GM19452 (cell line): ENCODE measurements around the gene ZFP91.
A peak's percentile ranks its signal among the peaks of the same experiment; 100 is the strongest.
"Not testable (repeated sequence)": the region's sequence is repeated elsewhere in the genome, so short reads cannot be mapped to it uniquely, and the experiment has no call there.

Experiments
- ATAC-seq: cut with Tn5 transposase; IDR thresholded peaks from one replicate; pipeline ENCODE4 v1.9.1; 2021; ENCODE audit not compliant: unreplicated experiment

Gene ZFP91, protein sequence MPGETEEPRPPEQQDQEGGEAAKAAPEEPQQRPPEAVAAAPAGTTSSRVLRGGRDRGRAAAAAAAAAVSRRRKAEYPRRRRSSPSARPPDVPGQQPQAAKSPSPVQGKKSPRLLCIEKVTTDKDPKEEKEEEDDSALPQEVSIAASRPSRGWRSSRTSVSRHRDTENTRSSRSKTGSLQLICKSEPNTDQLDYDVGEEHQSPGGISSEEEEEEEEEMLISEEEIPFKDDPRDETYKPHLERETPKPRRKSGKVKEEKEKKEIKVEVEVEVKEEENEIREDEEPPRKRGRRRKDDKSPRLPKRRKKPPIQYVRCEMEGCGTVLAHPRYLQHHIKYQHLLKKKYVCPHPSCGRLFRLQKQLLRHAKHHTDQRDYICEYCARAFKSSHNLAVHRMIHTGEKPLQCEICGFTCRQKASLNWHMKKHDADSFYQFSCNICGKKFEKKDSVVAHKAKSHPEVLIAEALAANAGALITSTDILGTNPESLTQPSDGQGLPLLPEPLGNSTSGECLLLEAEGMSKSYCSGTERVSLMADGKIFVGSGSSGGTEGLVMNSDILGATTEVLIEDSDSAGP

DNA sequence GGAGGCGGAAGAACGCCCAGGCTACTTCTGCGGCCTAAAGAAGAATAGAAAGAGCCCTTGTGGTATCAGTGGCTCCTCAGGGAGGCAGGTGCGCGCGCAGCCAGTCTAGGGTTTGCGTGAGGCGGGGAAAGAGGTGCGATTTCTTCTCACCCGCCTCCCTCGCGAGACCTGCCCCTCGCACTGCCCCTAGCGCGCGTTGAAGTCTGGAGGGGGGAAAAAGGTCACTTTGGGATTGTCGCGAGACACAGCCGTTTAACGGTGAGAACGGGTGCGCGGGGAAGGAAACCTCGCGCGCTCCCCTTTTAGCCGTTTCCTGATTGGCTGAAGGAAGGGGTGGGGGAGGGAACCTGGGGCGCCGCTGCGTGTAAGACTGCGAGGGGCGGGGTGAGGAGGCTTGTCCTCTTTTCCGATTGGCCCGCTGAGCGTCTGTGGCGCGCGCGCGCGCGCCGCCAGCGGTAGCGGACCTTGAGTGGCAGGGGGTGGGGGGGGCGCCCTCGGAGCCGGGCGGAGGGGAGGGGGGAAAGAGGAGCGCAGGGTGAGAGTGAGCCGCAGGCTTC lies at the start of gene ZFP91:
Gene ZFP91, plus strand, starts transcription at position 429 of the 557 bp plus-strand sequence. CDS start 219 bp downstream, outside the sequence.
- ATAC-seq = peak; percentile 34

DNA sequence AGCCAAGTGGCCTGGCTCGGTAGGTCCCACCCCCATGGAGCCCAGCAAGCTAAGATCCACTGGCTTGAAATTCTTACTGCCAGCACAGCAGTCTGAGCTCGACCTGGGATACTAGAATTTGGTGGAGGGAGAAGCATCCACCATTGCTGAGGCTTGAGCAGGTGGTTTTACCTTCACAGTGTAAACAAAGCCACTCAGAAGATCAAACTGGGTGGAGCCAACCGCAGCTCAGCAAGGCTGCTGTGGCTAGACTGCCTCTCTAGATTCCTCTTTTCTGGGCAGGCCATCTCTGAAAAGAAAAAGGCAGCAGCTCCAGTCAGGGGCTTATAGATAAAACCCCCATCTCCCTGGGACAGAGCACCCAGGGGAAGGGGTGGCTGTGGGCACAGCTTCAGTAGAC lies 48.6 kb upstream of the ZFP91 start:
- no peak for ATAC-seq

DNA sequence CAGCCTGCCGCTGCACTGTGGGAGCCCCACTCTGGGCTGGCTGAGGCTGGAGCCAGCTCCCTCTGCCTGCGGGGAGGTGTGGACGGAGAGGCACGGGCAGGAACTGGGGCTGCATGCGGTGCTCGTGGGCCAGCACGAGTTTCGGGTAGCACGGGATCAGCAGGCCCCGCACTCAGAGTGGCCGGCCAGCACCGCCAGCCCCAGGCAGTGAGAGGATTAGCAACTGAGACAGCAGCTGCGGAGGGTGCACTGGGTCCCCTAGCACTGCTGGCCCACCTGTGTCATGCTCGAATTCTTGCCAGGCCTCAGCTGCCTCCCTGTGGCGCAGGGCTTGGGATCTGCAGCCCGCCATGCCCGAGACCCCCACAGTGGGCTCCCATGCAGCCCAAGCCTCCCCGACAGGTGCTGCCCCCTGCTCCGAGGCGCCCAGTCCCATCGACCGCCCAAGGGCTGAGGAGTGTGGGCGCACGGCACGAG lies 47.0 kb upstream of the ZFP91 start:
- no peak for ATAC-seq

DNA sequence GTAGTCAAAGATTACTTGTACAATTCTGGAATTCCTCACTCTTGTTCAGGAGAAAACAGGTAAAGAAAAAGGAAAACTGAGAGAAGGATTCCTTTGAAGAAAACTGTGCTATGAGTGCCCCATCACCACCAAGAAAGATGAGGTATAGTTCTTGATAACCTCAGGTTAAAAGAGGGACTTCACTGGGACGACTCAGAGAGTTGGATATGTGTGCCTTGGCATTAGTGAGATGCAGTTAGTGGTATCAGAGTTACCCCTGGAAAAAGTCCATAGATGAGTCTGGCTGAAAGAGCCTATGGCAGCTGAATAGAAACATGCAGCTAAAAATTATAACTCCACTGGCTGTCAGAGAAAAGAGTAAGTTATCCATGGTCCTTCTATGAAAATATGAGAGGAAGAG lies 32.0 kb upstream of the ZFP91 start:
- ATAC-seq = no peak

DNA sequence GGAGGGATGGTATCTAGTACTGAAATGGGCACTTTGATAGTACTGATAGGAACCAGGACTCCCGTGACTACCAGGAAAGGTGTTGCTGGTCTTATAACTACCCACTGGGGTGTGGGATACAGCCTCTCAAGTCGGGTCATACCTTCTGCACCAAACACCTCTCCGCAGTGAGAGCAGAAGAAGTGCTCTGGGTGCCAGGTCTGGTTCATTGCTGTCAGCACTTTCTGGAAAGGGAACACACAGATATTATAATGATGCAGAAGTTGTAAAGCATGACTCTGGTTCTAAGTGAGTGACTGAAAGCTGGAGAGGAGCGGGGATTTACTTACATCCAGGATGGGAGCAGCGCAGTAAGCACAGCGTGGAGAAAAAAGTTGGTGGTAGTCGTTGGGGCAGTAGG lies 29.2 kb upstream of the ZFP91 start:
- ATAC-seq = no peak

DNA sequence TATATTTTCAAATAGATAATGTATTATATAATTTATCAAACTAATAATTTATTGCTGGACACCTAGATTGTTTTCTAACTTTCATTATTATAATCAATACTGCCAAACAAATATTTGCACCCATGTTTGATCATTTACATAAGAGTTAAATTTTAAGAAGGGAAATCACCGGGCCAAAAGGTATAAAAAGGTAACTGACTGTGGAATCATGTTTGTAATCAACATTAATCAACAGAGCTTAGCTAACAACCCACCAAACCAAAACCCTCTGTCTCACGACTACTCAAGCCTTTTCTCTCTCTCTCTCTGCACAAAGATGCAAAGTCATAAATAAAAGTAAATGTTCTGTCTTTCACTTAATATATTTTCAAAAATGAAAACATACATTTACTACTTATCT lies 18.0 kb upstream of the ZFP91 start:
- ATAC-seq = no peak

DNA sequence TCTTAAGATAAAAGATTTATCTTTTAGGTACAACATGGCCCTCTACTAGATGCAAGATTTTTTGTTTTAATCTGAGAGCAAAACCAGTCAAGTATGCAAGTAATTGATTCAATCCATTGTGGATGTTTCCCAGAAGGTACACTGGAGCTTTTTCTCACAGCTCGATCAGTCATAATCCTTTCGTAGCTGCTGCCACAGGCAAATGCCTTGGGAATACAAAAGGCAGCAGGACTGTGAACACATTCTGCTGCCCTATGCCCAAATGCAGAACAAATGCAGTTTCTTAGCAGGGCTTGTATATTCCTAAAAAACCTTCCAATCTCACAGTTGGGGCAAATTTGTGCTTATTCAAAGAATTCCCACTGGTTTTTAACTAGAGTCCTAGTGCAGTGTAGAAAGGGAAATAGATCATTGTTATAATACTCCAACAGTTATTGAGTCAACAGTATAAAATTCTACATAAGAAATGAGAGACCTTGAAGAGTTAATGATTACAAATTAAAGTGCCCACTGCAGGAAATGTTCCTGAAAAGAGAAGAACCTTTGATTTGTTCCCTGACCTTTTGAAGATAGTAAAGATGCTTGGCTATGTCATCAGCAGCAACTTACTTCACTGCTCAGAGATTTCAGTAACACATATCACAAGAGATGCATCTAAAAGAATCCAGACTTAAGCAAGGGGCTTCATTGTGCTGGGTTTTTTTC lies 17.3 kb upstream of the ZFP91 start:
- no peak for ATAC-seq

DNA sequence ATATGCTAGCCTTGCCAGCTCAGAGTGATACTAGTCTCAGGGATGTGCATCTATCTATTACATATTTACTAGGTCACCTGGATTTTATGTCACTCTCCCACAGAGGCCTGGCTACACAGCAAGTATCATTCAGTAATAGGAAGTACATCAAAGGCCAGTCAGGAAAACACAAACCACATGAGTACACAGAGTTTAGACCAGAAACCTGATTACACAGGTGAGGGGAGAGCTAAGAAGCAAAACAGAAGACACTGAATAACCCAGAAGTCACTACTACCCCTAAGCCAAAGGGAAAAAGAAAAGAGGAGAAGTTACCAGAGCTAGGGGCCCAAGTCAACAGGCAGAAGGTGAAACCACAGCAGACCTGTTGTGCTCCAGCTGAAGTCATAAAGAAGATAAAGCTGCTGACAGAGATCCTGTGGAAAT lies 16.5 kb upstream of the ZFP91 start:
- ATAC-seq = peak; percentile 93

DNA sequence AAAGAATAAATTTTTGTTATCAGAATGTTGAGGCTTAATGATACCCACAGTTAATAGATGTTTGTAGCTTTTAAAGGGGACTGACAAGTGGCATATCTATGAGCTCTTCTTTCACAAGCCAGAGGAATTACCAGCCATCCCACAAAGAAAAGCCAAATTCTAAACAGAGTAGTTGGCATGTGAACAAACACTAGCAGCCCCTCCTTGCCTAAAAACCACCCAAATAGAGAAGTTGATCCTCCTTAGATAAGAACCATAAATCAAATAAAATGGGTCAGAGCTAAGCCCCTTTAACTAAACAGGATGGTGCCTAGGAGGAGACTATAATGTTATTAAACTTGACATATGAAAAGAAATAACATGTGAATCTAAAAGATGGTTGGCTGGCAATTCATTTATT lies 14.6 kb upstream of the ZFP91 start:
- no peak for ATAC-seq

DNA sequence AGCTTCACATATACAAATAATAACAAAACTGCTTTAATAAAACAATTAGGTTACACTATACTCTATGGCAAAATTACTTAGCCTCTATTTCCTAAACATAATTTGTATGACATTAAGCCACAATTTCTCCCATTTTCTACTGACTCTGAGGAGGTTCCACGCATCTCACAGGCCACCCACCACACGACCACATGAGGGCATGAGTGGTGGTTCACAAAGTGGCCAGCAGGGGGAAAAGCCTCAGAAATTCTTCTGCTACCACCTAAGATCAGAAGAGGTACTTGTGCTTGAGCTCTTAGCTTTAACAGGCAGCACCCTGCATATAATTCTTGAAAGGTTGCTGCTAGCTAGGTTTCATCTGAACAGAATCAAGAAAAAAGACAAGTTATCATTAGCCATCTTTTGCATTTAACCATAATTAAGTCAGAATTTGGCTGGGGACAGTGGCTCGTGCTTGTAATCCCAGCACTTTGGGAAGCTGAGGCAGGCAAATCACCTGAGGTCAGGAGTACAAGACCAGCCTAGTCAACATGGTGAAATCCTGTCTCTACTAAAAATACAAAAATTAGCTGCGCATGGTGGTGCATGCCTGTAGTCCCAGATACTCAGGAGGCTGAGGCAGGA lies 10.9 kb upstream of the ZFP91 start:
- peak; percentile 85 for ATAC-seq

DNA sequence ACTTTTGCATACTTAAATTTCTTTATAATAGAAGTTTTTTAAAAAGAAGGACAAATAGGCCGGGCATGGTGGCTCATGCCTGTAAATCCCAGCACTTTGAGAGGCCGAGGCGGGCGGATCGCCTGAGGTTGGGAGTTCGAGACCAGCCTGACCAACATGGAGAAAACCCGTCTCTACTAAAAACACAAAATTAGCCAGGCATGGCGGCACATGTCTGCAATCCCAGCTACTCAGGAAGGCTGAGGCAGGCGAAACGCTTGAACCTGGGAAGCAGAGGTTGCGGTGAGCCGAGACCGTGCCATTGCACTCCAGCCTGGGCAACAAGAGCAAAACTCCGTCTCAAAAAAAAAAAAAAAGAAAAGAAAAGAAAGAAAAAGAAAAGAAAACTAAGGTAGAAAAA lies 6.0 kb upstream of the ZFP91 start:
- not testable (repeated sequence) for ATAC-seq

DNA sequence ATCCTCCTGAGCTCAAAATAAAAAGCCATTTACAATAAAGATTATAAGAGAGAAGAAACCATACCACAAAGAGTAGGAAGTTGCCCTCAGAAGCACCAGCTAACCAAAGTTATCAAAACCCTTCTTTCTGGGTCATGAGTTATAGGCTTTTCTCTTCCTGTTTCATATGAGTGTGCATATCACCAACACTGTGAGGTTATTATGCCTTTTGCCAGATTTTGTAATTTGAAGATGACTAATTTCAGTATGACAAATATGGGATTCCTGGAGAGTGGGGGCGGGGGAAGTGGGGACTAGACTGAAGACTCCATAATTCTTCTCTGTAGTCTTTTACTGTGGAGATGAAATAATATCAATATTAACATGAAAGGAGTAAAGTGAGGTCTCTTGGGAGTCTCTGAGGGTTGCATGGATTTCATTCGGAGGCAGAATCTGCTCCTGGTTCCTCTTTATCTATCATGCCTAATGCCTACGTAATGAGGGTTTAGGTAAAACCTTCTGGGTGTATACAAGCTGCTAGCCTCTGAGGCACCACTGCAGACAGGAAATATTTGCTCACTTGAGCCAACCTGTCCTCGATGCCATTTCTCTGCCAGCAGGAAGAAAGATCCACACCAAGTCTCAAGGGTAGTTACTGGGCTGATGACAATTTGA lies 5.3 kb upstream of the ZFP91 start:
- ATAC-seq = peak; percentile 28

DNA sequence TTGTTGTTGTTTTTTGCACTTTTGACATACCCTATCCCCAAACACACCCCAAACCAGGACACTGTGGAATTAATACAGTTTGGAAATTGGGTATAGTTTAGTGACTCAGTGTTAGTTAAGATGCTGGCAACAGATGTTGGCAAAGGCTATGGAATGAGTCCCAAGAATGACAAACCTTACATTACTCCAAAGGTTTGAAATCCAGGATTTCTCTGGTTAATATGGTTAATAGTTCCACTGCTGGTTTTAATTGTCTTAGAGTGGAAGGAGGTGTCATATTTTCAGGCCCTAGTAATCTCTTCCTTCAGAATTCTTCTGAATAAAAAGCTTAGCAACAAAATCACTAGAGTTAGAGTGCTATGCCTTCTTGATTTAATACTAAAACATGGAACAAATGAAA lies 4.0 kb upstream of the ZFP91 start:
- ATAC-seq = no peak

DNA sequence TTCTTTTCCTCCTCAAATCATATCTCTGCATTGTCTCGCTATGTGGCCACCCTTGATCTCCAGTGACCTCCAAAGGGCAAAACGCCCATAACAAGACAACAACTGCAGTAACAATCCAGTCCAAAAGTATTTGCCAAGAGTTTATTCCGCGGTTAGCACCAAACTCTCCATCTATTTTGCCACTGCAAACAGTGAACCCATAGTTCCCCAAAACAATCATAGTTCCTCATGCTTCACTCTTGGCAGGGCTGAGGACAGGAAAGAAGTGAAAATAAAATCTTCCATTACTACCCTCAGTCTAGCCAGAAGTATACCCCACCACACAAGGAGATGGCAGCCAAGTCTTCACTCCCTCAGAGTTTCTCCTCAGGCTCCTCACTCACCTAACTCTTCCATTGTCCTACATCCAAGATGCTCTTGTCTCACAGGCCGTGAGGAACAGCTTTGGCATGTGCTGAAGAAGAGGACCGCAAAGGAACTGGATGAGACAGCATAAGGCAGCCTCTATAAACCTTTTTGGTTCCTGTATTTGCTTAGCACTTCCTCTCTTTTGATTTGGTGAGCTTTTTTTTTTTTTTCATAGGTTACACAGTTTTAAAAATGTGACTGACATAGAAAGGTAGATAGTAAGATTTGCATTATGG lies 3.4 kb upstream of the ZFP91 start, which contains the start of gene LPXN:
Gene LPXN, minus strand, starts transcription at position 480 of the 644 bp plus-strand sequence. Its CDS starts 84 bp downstream, at position 396.
- ATAC-seq = no peak

DNA sequence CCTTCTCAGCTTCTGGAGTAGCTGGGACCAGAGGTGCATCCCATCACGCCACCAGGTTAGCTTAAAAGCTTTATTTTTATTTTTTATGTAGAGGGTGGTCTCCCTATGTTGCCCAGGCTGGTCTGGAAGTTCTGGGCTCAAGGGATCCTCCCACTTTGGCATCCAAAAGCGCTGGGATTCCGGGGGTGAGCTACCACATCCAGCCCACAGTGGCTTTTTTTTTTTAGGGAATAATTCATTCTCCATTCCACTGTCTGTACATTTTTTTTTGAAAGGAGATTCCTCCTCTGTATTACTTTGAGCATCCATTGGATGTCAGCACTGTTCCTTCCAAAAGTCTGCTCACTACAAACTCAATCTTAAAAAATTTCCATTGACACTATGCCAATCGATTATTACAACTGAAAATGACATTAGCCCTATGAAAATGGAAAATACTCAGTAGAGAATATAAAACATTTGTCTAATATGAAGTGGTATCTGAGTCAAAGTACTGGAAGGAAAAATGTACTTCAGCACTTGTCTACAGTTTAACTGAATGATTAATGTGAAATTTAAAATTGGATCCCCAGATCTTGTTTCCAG lies 1.9 kb upstream of the ZFP91 start:
- no peak for ATAC-seq

DNA sequence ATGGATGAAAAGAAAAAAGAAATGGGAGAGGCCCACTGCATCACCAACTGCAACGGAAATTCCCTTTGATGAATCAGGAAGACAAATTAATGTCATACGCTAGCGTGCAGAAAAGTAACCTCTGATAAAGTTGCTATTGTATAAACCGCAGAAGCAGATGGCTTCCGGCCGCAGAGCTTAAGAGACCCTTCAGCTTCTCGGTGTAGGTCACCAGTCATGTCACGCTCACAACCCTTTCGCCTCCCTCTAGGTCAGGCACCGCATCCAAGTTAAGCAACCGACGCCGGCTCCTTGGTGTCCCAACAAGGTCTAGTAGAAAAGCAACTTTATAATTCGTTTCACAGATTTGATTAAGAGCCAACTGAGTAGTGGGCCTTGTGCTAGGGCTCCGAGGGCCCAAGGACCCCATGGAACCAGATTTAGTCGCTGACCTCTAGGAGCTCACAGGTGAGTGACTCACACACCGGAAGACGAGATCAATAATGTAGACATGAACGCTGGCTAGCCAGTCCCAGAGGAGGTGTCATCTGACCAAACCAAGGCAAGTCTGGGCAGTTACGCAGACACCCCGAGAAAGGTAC lies 1.2 kb upstream of the ZFP91 start:
- peak; percentile 50 for ATAC-seq

DNA sequence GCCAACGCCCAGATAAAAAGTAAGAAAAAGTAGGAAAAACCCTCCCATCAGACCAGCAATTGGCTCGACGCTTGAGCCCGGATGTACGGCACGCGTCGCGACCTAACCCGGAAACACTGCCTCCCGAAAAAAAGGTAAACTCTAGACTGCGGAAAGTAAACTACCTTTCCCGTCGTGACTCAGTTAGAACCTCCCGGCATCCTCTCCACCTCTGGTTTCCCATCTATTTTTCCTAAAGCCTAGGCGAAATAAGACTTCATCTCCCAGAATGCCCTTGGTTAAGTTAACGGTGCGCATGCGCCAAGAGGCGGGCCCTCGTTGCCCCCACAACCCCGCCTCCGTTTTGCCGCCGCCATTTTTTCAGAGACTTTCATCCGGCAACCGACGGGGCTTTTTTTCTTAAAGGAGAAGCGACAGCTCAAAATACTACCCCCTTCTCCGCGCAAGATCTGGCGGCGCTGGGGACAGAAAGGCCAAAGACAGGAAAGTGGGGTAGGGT lies 678 bp upstream of the ZFP91 start:
- ATAC-seq = no peak

DNA sequence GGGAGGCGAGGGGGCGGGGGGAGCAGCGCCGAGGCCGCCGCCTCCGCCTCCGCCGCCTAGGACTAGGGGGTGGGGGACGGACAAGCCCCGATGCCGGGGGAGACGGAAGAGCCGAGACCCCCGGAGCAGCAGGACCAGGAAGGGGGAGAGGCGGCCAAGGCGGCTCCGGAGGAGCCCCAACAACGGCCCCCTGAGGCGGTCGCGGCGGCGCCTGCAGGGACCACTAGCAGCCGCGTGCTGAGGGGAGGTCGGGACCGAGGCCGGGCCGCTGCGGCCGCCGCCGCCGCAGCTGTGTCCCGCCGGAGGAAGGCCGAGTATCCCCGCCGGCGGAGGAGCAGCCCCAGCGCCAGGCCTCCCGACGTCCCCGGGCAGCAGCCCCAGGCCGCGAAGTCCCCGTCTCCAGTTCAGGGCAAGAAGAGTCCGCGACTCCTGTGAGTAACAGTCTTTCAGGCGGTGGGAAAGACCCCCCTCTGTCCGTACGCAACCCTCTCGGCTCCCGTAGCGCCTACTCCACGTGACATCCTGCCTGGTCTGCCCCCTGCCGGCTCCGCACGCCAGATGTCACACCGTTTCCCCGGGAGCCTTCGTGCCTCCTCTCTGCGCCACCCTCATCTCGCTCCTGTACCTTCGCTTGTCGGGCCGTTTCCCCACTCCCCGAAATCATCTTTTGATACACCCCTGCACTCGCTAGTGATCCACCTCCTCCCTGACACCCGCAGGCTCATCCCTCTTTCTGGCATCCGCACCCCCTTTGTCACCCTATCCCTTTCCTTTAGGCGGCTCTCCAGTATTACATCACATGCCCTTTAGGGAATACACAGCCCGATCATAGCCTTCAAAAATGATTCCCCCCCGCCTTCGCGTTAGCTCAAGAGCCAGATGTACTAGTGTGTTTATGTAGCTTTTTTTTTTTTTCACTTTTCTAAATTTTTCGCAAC lies 598 bp downstream of the ZFP91 start:
- peak; percentile 41 for ATAC-seq
